ENCODE data around the gene TWIST2. TPM values are rescaled to one million over a fixed set of nuclear protein-coding genes. Genes with fewer than 3 reads are reported as not detected.

The TWIST2 gene
- total and polyA plus RNA-seq, 7 donors: 0.58 to 1.2 (median 0.90) TPM

GRCh38 chr2:238843476-238843875, 4.4 kb upstream of the TWIST2 start:
- intact Hi-C loops (cut with DNase I): no loop called here
- TF ChIP-seq CTCF (IDR thresholded peaks at IDR 0.05): no peak
- DNase-seq: no peak
- Histone ChIP-seq H3K4me1 (peaks cover 3% of the 10 kb centered on the region), H3K36me3 (ENCODE audit: insufficient read depth in 1 of 2, low read depth in 1 of 2) (no peaks in the 10 kb centered on the region), H3K27me3 (ENCODE audit: insufficient read depth in 3 of 3, low read length in 2 of 3) (peaks cover 5 to 76% (median 20%) of the 10 kb centered on the region in 3 donors), H3K9me3 (no peaks in the 10 kb centered on the region), H3K27ac (no peak overlapping the region), H3K4me3 (no peak overlapping the region)
- 58 to 65% (median 58%) methylated on average over 3 of the region's 3 CpGs for WGBS, 3 donors
- no peak for ATAC-seq

DNA sequence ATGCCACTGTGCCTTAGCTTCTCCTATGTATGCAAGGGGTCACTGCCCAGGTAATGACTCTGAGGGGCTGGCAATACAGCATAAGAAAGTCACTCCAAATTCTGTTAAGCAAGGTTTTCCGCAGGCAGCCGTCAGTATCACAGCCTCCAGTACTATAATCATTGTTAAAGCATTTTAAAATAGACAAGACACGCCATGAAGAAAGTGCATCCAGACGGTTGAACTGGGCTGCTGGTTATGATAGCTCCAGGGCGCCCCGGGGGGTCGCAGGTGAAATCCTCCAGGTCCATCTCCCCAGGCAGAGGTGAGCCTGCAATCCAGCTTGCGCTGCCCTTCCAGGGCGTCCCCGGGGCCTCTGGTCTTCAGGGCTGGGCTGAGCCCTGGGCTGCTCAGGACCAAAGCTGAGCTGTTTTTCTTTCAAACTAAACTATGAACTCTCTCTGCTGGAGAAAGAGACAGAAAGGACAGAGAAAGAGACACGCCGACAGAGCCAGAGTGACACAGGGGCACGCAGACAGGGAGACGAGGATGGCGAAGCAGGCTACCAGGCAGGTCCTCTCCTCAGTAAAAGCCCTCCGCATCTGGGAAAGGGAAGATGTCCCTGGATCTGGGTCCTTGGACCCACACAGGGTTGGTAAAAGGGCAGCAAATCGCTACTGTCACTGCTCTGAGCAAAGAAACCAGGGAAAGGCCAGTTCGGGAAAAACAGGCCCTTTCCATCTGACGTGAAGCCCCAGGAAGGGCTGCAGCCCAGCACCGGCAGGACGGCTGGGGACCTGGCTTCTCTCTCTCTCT, 2.1 kb upstream of the TWIST2 start:
- TF ChIP-seq CTCF (IDR thresholded peaks at IDR 0.05): no peak
- ATAC-seq: no peak
- H3K27ac ChIP-seq: no peak overlapping the region
- peaks cover 9 to 88% (median 30%) of the 10 kb centered on the region in 3 donors for H3K27me3 ChIP-seq (ENCODE audit: insufficient read depth in 3 of 3, low read length in 2 of 3)
- H3K36me3 ChIP-seq (ENCODE audit: insufficient read depth in 1 of 2, low read depth in 1 of 2): no peaks in the 10 kb centered on the region
- no peak for DNase-seq
- H3K4me1 ChIP-seq: peaks cover 3% of the 10 kb centered on the region
- no peaks in the 10 kb centered on the region for H3K9me3 ChIP-seq
- intact Hi-C loops (cut with DNase I): no loop called here
- H3K4me3 ChIP-seq: no peak overlapping the region
- 62 to 69% (median 64%) methylated on average over 21 of the region's 21 CpGs for WGBS, 3 donors

- no peak overlapping the region for H3K27ac ChIP-seq
- H3K9me3 ChIP-seq: no peaks in the 10 kb centered on the region
- TF ChIP-seq CTCF (IDR thresholded peaks at IDR 0.05): no peak
- peaks cover 9 to 90% (median 30%) of the 10 kb centered on the region in 3 donors for H3K27me3 ChIP-seq (ENCODE audit: insufficient read depth in 3 of 3, low read length in 2 of 3)
- intact Hi-C loops (cut with DNase I): no loop called here
- H3K36me3 ChIP-seq (ENCODE audit: insufficient read depth in 1 of 2, low read depth in 1 of 2): no peaks in the 10 kb centered on the region
- 20 to 30% (median 26%) methylated on average over 8 to 19 of the region's 19 CpGs for WGBS, 3 donors
- ATAC-seq (peak in 1 of 4 donors; percentile 14), DNase-seq (no peak)
- H3K4me1 ChIP-seq: peaks cover 3% of the 10 kb centered on the region
- H3K4me3 ChIP-seq: no peak overlapping the region
Measured at GRCh38 chr2:238846378-238846627, 1.6 kb upstream of the TWIST2 start.

- DNase-seq: peak in 1 of 2 donors; percentile 26
- TF ChIP-seq CTCF (IDR thresholded peaks at IDR 0.05): no peak
- Histone ChIP-seq H3K4me3 (peak overlapping the region; percentile 61), H3K4me1 (peaks cover 3% of the 10 kb centered on the region), H3K36me3 (ENCODE audit: insufficient read depth in 1 of 2, low read depth in 1 of 2) (no peaks in the 10 kb centered on the region), H3K27me3 (ENCODE audit: insufficient read depth in 3 of 3, low read length in 2 of 3) (peaks cover 13 to 90% (median 30%) of the 10 kb centered on the region in 3 donors), H3K27ac (no peak overlapping the region), H3K9me3 (no peaks in the 10 kb centered on the region)
- intact Hi-C loops (cut with DNase I): no loop called here
- 7 to 8% (median 8%) methylated on average over 51 to 80 of the region's 80 CpGs for WGBS, 3 donors
- peak in 3 of 4 donors; percentile 42 to 67 (median 51) for ATAC-seq
Measured at GRCh38 chr2:238846628-238847418, 1.1 kb upstream of the TWIST2 start.
